Lung microvascular endothelial cell (primary cell): ENCODE data around the gene MAP10. TPM values are rescaled to one million over a fixed set of nuclear protein-coding genes. Genes with fewer than 3 reads are reported as not detected.
"Not testable (repeated sequence)": the region's sequence is repeated elsewhere in the genome, so short reads cannot be mapped to it uniquely, and the experiment has no call there.

Source experiments
- DNase-seq, 2 donors: peaks; one replicate each; pipeline versions ENCODE4 v3.0.0 to v3.0.0-alpha.2; 2010; ENCODE audit warnings: low read depth in 2 of 2
- total RNA-seq: library from RNA; depleted of rRNA; stranded (reverse); fragments of >200 nt; gene quantifications from 2 replicates; pipeline ENCODE4 v1.2.1, GENCODE V29; 2014

The MAP10 gene
- total RNA-seq = 0.44 and 0.60 TPM in 2 replicates

GRCh38 chr1:232805269-232806185 is at the start of gene MAP10:
TSS of gene MAP10 (plus strand) at chr1:232805416. CDS start at chr1:232805450, 34 bp downstream.
- DNase-seq = peak; percentile 64 to 67

GRCh38 chr1:232764458-232765251 is 40.6 kb upstream of the MAP10 start:
- DNase-seq = no peak

- DNase-seq = no peak
Measured at GRCh38 chr1:232765542-232765941, 39.7 kb upstream of the MAP10 start.

GRCh38 chr1:232766241-232766890 is 38.9 kb upstream of the MAP10 start:
- no peak for DNase-seq

- no peak for DNase-seq
Measured at GRCh38 chr1:232766904-232767303, 38.3 kb upstream of the MAP10 start.

GRCh38 chr1:232767305-232768074 is 37.7 kb upstream of the MAP10 start:
- DNase-seq = peak in 1 of 2 donors; percentile 75

- no peak for DNase-seq
Measured at GRCh38 chr1:232768793-232769192, 36.4 kb upstream of the MAP10 start.

GRCh38 chr1:232769733-232770132 is 35.5 kb upstream of the MAP10 start:
- no peak for DNase-seq

GRCh38 chr1:232773752-232774151 is 31.5 kb upstream of the MAP10 start:
- DNase-seq = no peak

GRCh38 chr1:232776526-232777106 is 28.6 kb upstream of the MAP10 start:
- DNase-seq = no peak

GRCh38 chr1:232780354-232780753 is 24.9 kb upstream of the MAP10 start:
- DNase-seq = no peak

- no peak for DNase-seq
Measured at GRCh38 chr1:232784794-232785193, 20.4 kb upstream of the MAP10 start.

- not testable (repeated sequence) for DNase-seq
Measured at GRCh38 chr1:232785630-232786029, 19.6 kb upstream of the MAP10 start.

GRCh38 chr1:232786845-232787455 is 18.3 kb upstream of the MAP10 start:
- DNase-seq = no peak

- no peak for DNase-seq
Measured at GRCh38 chr1:232788235-232788872, 16.9 kb upstream of the MAP10 start.

- DNase-seq = no peak
Measured at GRCh38 chr1:232789651-232790050, 15.6 kb upstream of the MAP10 start.

- DNase-seq = no peak
Measured at GRCh38 chr1:232792949-232793348, 12.3 kb upstream of the MAP10 start.

- peak in 1 of 2 donors; percentile 70 for DNase-seq
Measured at GRCh38 chr1:232793944-232794343, 11.3 kb upstream of the MAP10 start.

- no peak for DNase-seq
Measured at GRCh38 chr1:232795497-232796053, 9.6 kb upstream of the MAP10 start.
